ENCODE data around the gene CRELD1.
"Not testable (repeated sequence)": the region's sequence is repeated elsewhere in the genome, so short reads cannot be mapped to it uniquely, and the experiment has no call there.

The CRELD1 gene

GRCh38 chr3:9896755-9897407 lies 36.8 kb upstream of the CRELD1 start:
- H3K9ac ChIP-seq (ENCODE audit: low read depth, low read length); H3K27ac ChIP-seq (ENCODE audit: low read length); H3K27me3 ChIP-seq (ENCODE audit: insufficient read depth, low read length); H3K4me1 ChIP-seq (ENCODE audit: insufficient read depth, low read length); H3K4me3 ChIP-seq (ENCODE audit: low read length); H3K9me3 ChIP-seq (ENCODE audit: insufficient read depth, low read depth, low read length): not testable (repeated sequence)
- peaks cover 20% of the 10 kb centered on the region for H3K36me3 ChIP-seq (ENCODE audit: insufficient read depth, low read depth, low read length)

GRCh38 chr3:9897408-9898372 lies 35.9 kb upstream of the CRELD1 start:
- Histone ChIP-seq H3K4me1 (ENCODE audit: insufficient read depth, low read length) (peaks cover 3% of the 10 kb centered on the region; the same call in 1 of the 2 replicates), H3K36me3 (ENCODE audit: insufficient read depth, low read depth, low read length) (peaks cover 15% of the 10 kb centered on the region), H3K4me3 (ENCODE audit: low read length) (no peak overlapping the region), H3K9me3 (ENCODE audit: insufficient read depth, low read depth, low read length) (no peaks in the 10 kb centered on the region), H3K9ac (ENCODE audit: low read depth, low read length) (no peak overlapping the region), H3K27me3 (ENCODE audit: insufficient read depth, low read length) (no peaks in the 10 kb centered on the region), H3K27ac (ENCODE audit: low read length) (no peak overlapping the region)

GRCh38 chr3:9898467-9899241 lies 35.0 kb upstream of the CRELD1 start:
- peaks cover 6% of the 10 kb centered on the region; the same call in 1 of the 2 replicates for H3K36me3 ChIP-seq (ENCODE audit: insufficient read depth, low read depth, low read length)
- no peaks in the 10 kb centered on the region for H3K27me3 ChIP-seq (ENCODE audit: insufficient read depth, low read length)
- no peak overlapping the region for H3K27ac ChIP-seq (ENCODE audit: low read length)
- H3K4me3 ChIP-seq (ENCODE audit: low read length), result no peak overlapping the region
- H3K9ac ChIP-seq (ENCODE audit: low read depth, low read length), result no peak overlapping the region
- no peaks in the 10 kb centered on the region for H3K9me3 ChIP-seq (ENCODE audit: insufficient read depth, low read depth, low read length)
- peaks cover 12% of the 10 kb centered on the region for H3K4me1 ChIP-seq (ENCODE audit: insufficient read depth, low read length)

GRCh38 chr3:9899289-9899791 lies 34.3 kb upstream of the CRELD1 start:
- Histone ChIP-seq H3K4me3 (ENCODE audit: low read length) (no peak overlapping the region), H3K9ac (ENCODE audit: low read depth, low read length) (no peak overlapping the region), H3K27ac (ENCODE audit: low read length) (no peak overlapping the region), H3K4me1 (ENCODE audit: insufficient read depth, low read length) (peaks cover 12% of the 10 kb centered on the region), H3K9me3 (ENCODE audit: insufficient read depth, low read depth, low read length) (no peaks in the 10 kb centered on the region), H3K36me3 (ENCODE audit: insufficient read depth, low read depth, low read length) (no peaks in the 10 kb centered on the region), H3K27me3 (ENCODE audit: insufficient read depth, low read length) (no peaks in the 10 kb centered on the region)

GRCh38 chr3:9900965-9901415 lies 32.6 kb upstream of the CRELD1 start:
- not testable (repeated sequence) for H3K27me3 ChIP-seq (ENCODE audit: insufficient read depth, low read length); H3K4me3 ChIP-seq (ENCODE audit: low read length); H3K27ac ChIP-seq (ENCODE audit: low read length); H3K9me3 ChIP-seq (ENCODE audit: insufficient read depth, low read depth, low read length); H3K9ac ChIP-seq (ENCODE audit: low read depth, low read length); H3K36me3 ChIP-seq (ENCODE audit: insufficient read depth, low read depth, low read length)
- peaks cover 12% of the 10 kb centered on the region for H3K4me1 ChIP-seq (ENCODE audit: insufficient read depth, low read length)

DNA sequence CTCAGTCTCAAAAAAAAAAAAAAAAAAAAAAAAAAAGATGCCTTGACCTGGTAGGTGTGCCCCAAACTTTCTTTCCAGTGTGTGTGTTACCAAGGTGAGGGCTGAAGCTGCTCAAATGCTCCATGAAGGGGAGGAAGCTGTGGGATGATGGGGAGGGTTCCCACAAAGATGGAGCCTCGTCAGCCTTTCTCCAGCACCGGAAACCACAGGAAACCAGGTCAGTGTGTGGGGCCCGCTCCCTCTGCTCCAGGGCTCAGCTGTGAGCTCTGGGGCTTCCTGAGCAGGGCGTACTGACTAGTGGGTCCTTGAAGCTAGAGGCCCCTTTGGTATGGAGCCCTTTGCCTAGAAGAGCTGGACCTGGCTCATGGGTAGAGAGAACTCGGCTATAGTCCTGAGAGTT lies 31.7 kb upstream of the CRELD1 start:
- Histone ChIP-seq H3K36me3 (ENCODE audit: insufficient read depth, low read depth, low read length) (no peaks in the 10 kb centered on the region), H3K4me1 (ENCODE audit: insufficient read depth, low read length) (peaks cover 12% of the 10 kb centered on the region), H3K9ac (ENCODE audit: low read depth, low read length) (no peak overlapping the region), H3K27me3 (ENCODE audit: insufficient read depth, low read length) (no peaks in the 10 kb centered on the region), H3K4me3 (ENCODE audit: low read length) (no peak overlapping the region), H3K27ac (ENCODE audit: low read length) (no peak overlapping the region), H3K9me3 (ENCODE audit: insufficient read depth, low read depth, low read length) (no peaks in the 10 kb centered on the region)

DNA sequence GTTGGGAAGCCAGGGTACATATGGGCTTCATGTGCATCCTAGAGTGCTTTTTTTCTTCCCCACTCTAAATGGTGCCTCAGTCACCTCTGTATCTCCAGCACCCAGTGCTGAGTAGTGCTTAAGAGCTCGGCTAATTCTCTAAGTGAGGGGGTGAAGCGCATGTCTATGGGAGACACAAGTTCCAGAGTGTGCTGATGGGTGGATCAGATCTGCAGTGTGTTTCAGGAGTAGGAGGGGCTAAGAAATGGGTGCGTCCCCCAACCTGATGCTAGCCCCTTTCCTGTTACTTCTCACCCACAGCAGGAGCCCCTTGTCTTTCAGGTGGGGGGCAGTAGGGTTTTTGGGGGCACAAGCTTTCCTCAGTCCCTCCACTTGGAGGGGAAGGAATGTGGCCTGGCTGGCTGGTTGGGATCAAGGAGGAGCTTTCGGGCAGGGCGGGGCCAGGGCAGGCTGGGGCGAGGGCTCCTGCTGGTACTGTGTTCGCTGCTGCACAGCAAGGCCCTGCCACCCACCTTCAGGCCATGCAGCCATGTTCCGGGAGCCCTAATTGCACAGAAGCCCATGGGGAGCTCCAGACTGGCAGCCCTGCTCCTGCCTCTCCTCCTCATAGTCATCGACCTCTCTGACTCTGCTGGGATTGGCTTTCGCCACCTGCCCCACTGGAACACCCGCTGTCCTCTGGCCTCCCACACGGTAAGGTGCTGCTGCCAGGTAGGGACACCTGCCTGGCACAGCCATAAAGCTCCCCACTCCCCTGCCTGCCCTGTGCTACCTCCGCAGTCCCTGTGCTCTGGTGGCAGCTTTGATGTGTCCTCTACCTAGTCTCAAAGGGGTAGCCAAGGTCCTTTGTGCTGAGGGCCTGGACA lies 31.0 kb upstream of the CRELD1 start, which contains the start of gene IL17RE:
TSS of gene IL17RE (plus strand) at position 477 of the 866 bp plus-strand sequence. CDS start at position 562, 85 bp downstream.
- Histone ChIP-seq H3K4me1 (ENCODE audit: insufficient read depth, low read length) (peaks cover 12% of the 10 kb centered on the region), H3K27ac (ENCODE audit: low read length) (no peak within 1 kb of the TSS), H3K9ac (ENCODE audit: low read depth, low read length) (no peak within 1 kb of the TSS), H3K4me3 (ENCODE audit: low read length) (peak within 1 kb of the TSS; percentile 6; the same call in 1 of the 2 replicates), H3K27me3 (ENCODE audit: insufficient read depth, low read length) (no peaks in the 10 kb centered on the region), H3K36me3 (ENCODE audit: insufficient read depth, low read depth, low read length) (no peaks in the 10 kb centered on the region), H3K9me3 (ENCODE audit: insufficient read depth, low read depth, low read length) (no peaks in the 10 kb centered on the region)

GRCh38 chr3:9903238-9903624 lies 30.4 kb upstream of the CRELD1 start:
- H3K36me3 ChIP-seq (ENCODE audit: insufficient read depth, low read depth, low read length), result no peaks in the 10 kb centered on the region
- H3K9me3 ChIP-seq (ENCODE audit: insufficient read depth, low read depth, low read length), result no peaks in the 10 kb centered on the region
- H3K9ac ChIP-seq (ENCODE audit: low read depth, low read length), result no peak overlapping the region
- H3K4me3 ChIP-seq (ENCODE audit: low read length), result 0 out of 2 replicates have a peak overlapping the region, but pooled peaks have one; percentile 6
- H3K27me3 ChIP-seq (ENCODE audit: insufficient read depth, low read length), result no peaks in the 10 kb centered on the region
- H3K4me1 ChIP-seq (ENCODE audit: insufficient read depth, low read length), result peaks cover 12% of the 10 kb centered on the region
- H3K27ac ChIP-seq (ENCODE audit: low read length), result no peak overlapping the region

- Histone ChIP-seq H3K4me3 (ENCODE audit: low read length) (no peak overlapping the region), H3K9ac (ENCODE audit: low read depth, low read length) (no peak overlapping the region), H3K4me1 (ENCODE audit: insufficient read depth, low read length) (peaks cover 12% of the 10 kb centered on the region), H3K36me3 (ENCODE audit: insufficient read depth, low read depth, low read length) (no peaks in the 10 kb centered on the region), H3K27me3 (ENCODE audit: insufficient read depth, low read length) (no peaks in the 10 kb centered on the region), H3K27ac (ENCODE audit: low read length) (no peak overlapping the region), H3K9me3 (ENCODE audit: insufficient read depth, low read depth, low read length) (no peaks in the 10 kb centered on the region)
These were observed 29.7 kb upstream of the CRELD1 start for GRCh38 chr3:9903904-9904303.

GRCh38 chr3:9906480-9906879 lies 27.2 kb upstream of the CRELD1 start:
- Histone ChIP-seq H3K27ac (ENCODE audit: low read length) (no peak overlapping the region), H3K36me3 (ENCODE audit: insufficient read depth, low read depth, low read length) (no peaks in the 10 kb centered on the region), H3K9me3 (ENCODE audit: insufficient read depth, low read depth, low read length) (no peaks in the 10 kb centered on the region), H3K9ac (ENCODE audit: low read depth, low read length) (no peak overlapping the region), H3K4me3 (ENCODE audit: low read length) (no peak overlapping the region), H3K4me1 (ENCODE audit: insufficient read depth, low read length) (peaks cover 12% of the 10 kb centered on the region), H3K27me3 (ENCODE audit: insufficient read depth, low read length) (no peaks in the 10 kb centered on the region)
